Measurements from ENCODE around the gene ANXA6. TPM values are rescaled to one million over a fixed set of nuclear protein-coding genes. Genes with fewer than 3 reads are reported as not detected.

Gene ANXA6
- total and polyA plus RNA-seq, 10 of the 15 experiments (the other 5 are each of a cell fraction or from before 2014, with no cell fraction given): 44.0 to 571 (median 465) TPM

DNA sequence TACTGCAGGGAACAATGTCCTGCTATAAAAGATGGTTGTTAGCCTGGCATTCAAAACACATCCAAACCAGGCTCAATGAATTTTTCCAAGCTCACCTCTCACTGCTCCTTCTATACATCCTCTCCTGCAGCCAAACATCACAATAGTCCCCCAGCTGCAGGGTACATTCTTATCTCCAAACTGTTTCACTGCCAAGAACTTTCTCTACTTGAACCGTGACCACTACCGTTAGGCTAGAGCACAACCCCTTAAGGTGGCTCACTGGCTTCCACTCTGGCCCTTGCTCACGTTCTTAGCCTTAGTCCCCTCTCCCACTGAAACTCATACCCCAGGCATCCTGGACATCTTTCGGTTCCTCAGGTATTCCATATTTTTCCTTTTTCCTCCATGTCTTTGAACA is 29.0 kb upstream of the ANXA6 start (continued):
- no peak for TF ChIP-seq ZNF592 (IDR thresholded peaks at IDR 0.05)
- no peak for TF ChIP-seq MYC (IDR thresholded peaks at IDR 0.05; ENCODE audit: insufficient read depth, insufficient read length, insufficient replicate concordance, low read length, severe bottlenecking)
- no peak for TF ChIP-seq RBBP5 (conservative IDR thresholded peaks at IDR 0.05)
- TF ChIP-seq, protein P1, sequence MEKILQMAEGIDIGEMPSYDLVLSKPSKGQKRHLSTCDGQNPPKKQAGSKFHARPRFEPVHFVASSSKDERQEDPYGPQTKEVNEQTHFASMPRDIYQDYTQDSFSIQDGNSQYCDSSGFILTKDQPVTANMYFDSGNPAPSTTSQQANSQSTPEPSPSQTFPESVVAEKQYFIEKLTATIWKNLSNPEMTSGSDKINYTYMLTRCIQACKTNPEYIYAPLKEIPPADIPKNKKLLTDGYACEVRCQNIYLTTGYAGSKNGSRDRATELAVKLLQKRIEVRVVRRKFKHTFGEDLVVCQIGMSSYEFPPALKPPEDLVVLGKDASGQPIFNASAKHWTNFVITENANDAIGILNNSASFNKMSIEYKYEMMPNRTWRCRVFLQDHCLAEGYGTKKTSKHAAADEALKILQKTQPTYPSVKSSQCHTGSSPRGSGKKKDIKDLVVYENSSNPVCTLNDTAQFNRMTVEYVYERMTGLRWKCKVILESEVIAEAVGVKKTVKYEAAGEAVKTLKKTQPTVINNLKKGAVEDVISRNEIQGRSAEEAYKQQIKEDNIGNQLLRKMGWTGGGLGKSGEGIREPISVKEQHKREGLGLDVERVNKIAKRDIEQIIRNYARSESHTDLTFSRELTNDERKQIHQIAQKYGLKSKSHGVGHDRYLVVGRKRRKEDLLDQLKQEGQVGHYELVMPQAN (conservative IDR thresholded peaks at IDR 0.05): no peak
- no peak for TF ChIP-seq CREM (IDR thresholded peaks at IDR 0.05; ENCODE audit: low read depth)

DNA sequence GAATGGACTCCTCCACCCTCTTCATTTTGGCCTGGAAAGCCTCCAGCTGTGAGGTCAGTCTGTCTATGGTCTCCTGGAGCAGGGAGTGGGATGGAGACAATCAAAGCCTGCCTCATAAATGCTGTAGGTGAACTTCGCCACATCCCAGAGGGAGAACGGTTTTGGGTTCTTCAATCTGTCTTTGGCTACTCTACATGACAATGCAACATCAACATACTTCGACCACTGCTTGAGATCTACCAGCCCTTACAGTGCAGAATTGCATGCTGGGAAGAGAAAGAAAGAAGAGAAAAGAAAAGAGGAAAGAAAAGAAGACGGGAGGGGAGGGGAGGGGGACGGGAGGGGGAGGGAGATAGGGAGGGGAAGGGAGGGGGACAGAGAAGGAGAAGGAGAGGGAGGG is 28.5 kb upstream of the ANXA6 start:
- ChIA-PET POLR2A (no interaction called here), CTCF (no interaction called here), RAD21 (ENCODE audit: unreplicated experiment) (no interaction called here), SMC1A (ENCODE audit: uncharacterized antibody, unreplicated experiment) (no interaction called here)
- H3K27ac ChIP-seq (ENCODE audit: control insufficient read depth, insufficient read depth): no peak overlapping the region
- H3K9me3 ChIP-seq (replicated peaks; ENCODE audit: control insufficient read depth, insufficient read depth, low read length): peaks cover 11% of the 10 kb centered on the region
- no TSS peak for BruUV-seq (replicated peaks)
- H3K4me3 ChIP-seq: no peak overlapping the region
- no peak for ATAC-seq
- in situ Hi-C loops (cut with MboI): no loop called here
- DNase-seq (ENCODE audit: low read depth, low spot score): no peak
- WGBS (ENCODE audit: insufficient coverage, insufficient replicate concordance, low lambda C conversion rate, missing lambda C conversion rate): 80% methylated on average over 3 of the region's 5 CpGs
- no peak overlapping the region for H3K9ac ChIP-seq (ENCODE audit: control insufficient read depth, insufficient read depth, low read length)
- H3K4me1 ChIP-seq (ENCODE audit: control insufficient read depth, insufficient read depth, low read length): no peaks in the 10 kb centered on the region
- no peaks in the 10 kb centered on the region for H3K79me2 ChIP-seq (ENCODE audit: control insufficient read depth, insufficient read depth, low read length)
- no peak overlapping the region for H3K4me2 ChIP-seq (ENCODE audit: control insufficient read depth, insufficient read depth)
- no peaks in the 10 kb centered on the region for H3K27me3 ChIP-seq (replicated peaks in 1 of 2; ENCODE audit: control insufficient read depth in 2 of 2, insufficient read depth in 2 of 2, low read length in 1 of 2)
- no peaks in the 10 kb centered on the region for H4K20me1 ChIP-seq (ENCODE audit: control insufficient read depth, insufficient read depth)
- intact Hi-C loops (cut with micrococcal nuclease; ENCODE audit: unreplicated experiment): no loop called here
- FAIRE-seq: no peak
- H3K36me3 ChIP-seq (ENCODE audit: control insufficient read depth in 2 of 2, insufficient read depth in 2 of 2, low read length in 1 of 2): peaks cover 20 to 22% of the 10 kb centered on the region in 2 experiments
- no peak overlapping the region for H2AFZ ChIP-seq (ENCODE audit: control insufficient read depth, low read depth, low read length)
- TF ChIP-seq, protein P2, sequence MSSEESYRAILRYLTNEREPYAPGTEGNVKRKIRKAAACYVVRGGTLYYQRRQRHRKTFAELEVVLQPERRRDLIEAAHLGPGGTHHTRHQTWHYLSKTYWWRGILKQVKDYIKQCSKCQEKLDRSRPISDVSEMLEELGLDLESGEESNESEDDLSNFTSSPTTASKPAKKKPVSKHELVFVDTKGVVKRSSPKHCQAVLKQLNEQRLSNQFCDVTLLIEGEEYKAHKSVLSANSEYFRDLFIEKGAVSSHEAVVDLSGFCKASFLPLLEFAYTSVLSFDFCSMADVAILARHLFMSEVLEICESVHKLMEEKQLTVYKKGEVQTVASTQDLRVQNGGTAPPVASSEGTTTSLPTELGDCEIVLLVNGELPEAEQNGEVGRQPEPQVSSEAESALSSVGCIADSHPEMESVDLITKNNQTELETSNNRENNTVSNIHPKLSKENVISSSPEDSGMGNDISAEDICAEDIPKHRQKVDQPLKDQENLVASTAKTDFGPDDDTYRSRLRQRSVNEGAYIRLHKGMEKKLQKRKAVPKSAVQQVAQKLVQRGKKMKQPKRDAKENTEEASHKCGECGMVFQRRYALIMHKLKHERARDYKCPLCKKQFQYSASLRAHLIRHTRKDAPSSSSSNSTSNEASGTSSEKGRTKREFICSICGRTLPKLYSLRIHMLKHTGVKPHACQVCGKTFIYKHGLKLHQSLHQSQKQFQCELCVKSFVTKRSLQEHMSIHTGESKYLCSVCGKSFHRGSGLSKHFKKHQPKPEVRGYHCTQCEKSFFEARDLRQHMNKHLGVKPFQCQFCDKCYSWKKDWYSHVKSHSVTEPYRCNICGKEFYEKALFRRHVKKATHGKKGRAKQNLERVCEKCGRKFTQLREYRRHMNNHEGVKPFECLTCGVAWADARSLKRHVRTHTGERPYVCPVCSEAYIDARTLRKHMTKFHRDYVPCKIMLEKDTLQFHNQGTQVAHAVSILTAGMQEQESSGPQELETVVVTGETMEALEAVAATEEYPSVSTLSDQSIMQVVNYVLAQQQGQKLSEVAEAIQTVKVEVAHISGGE (CRISPR knock-in tag; IDR thresholded peaks at IDR 0.05): no peak
- no peak for TF ChIP-seq HCFC1 (IDR thresholded peaks at IDR 0.05; ENCODE audit: low read length)
- TF ChIP-seq SMARCA5 (IDR thresholded peaks at IDR 0.05): no peak
- TF ChIP-seq PAX8 (IDR thresholded peaks at IDR 0.05): no peak
- TF ChIP-seq, protein P3, sequence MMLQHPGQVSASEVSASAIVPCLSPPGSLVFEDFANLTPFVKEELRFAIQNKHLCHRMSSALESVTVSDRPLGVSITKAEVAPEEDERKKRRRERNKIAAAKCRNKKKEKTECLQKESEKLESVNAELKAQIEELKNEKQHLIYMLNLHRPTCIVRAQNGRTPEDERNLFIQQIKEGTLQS (IDR thresholded peaks at IDR 0.05; ENCODE audit: borderline replicate concordance, extremely low read depth, low read depth, low read length): no peak
